ENCODE measurements around the gene LYRM7. TPM values are rescaled to one million over a fixed set of nuclear protein-coding genes. Genes with fewer than 3 reads are reported as not detected.
"Not testable (repeated sequence)": the region's sequence is repeated elsewhere in the genome, so short reads cannot be mapped to it uniquely, and the experiment has no call there.

LYRM7 gene
- total RNA-seq, 2 experiments from 2014 or later = 11.0 to 12.0 TPM

- H3K27me3 Mint-ChIP-seq = no peaks in the 10 kb centered on the region
- H3K9me3 Mint-ChIP-seq = no peaks in the 10 kb centered on the region
- no peak overlapping the region for H3K27ac Mint-ChIP-seq
- H3K36me3 Mint-ChIP-seq (ENCODE audit: low read depth) = peaks cover 24% of the 10 kb centered on the region
- peaks cover 10% of the 10 kb centered on the region for H3K4me1 Mint-ChIP-seq
- POLR2A ChIA-PET = no interaction called here
- CTCF ChIA-PET = interaction anchor here (0.6 to 2.0 kb wide), 2 partner anchors 9 to 38 kb away, joined by 3 to 5 read pairs; no protein-coding TSS in a partner anchor
- no peak for DNase-seq
- H3K4me3 Mint-ChIP-seq = no peak overlapping the region
Observed at GRCh38 chr5:131186561-131187256, 16.0 kb downstream of the LYRM7 start.

DNA sequence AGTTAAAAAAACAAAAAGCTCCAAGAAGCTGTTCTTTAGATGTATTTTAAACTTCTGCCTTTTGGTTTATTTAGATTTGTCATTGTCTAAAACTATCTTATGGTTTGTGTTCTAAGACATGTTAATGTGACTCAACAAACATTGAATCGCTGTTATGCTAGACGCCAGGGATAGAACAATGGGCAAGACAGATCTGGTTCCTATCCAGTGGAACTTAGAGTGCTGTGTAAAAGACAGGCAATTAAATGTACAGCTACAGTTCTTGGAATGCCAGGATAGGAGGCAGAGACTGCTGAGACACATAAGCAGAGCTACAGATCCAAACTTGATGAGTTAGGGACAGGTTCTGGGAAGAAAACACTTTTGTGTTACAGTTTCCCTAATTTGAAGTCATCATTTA is 22.4 kb downstream of the LYRM7 start:
- peaks cover 3% of the 10 kb centered on the region for H3K4me1 Mint-ChIP-seq
- ChIA-PET POLR2A (no interaction called here), CTCF (interaction anchor here (0.6 kb wide), 1 partner anchor 108 kb away, joined by 3 read pairs; no protein-coding TSS in a partner anchor)
- no peak overlapping the region for H3K27ac Mint-ChIP-seq
- H3K9me3 Mint-ChIP-seq = no peaks in the 10 kb centered on the region
- peaks cover 16% of the 10 kb centered on the region for H3K36me3 Mint-ChIP-seq (ENCODE audit: low read depth)
- H3K27me3 Mint-ChIP-seq = no peaks in the 10 kb centered on the region
- H3K4me3 Mint-ChIP-seq = no peak overlapping the region
- DNase-seq = no peak

DNA sequence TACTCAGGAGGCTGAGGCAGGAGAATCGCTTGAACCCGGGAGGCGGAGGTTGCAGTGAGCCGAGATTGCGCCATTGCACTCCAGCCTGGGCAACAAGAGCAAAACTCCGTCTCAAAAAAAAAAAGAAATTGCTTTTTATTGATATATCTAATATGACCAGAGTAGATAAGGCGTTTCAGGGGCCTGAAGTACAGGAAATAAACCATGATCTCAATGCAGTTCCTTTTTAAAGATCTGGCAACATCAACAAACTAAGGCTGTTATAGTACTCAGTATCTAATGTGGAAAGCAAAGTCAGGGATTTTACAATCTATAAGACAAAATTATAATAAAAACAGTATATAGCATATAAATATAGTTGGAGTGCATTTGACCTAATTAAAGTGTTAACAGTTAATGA is 23.2 kb downstream of the LYRM7 start:
- H3K4me1 Mint-ChIP-seq, POLR2A ChIA-PET, H3K27me3 Mint-ChIP-seq, DNase-seq, H3K27ac Mint-ChIP-seq, H3K4me3 Mint-ChIP-seq, H3K9me3 Mint-ChIP-seq, CTCF ChIA-PET: not testable (repeated sequence)
- peaks cover 13% of the 10 kb centered on the region for H3K36me3 Mint-ChIP-seq (ENCODE audit: low read depth)

GRCh38 chr5:131194725-131195124 is 24.0 kb downstream of the LYRM7 start:
- no peak overlapping the region for H3K27ac Mint-ChIP-seq
- no peak for DNase-seq
- peaks cover 3% of the 10 kb centered on the region for H3K4me1 Mint-ChIP-seq
- H3K4me3 Mint-ChIP-seq = no peak overlapping the region
- POLR2A ChIA-PET = no interaction called here
- H3K36me3 Mint-ChIP-seq (ENCODE audit: low read depth) = peaks cover 8% of the 10 kb centered on the region
- no peaks in the 10 kb centered on the region for H3K9me3 Mint-ChIP-seq
- CTCF ChIA-PET = interaction anchor here (0.6 to 2.2 kb wide), 2 partner anchors 9 to 136 kb away, joined by 3 to 5 read pairs; no protein-coding TSS in a partner anchor
- H3K27me3 Mint-ChIP-seq = no peaks in the 10 kb centered on the region

- H3K9me3 Mint-ChIP-seq = no peaks in the 10 kb centered on the region
- ChIA-PET CTCF (interaction anchor here (0.8 to 2.2 kb wide), 2 partner anchors 10 to 14 kb away, joined by 4 to 5 read pairs; no protein-coding TSS in a partner anchor), POLR2A (no interaction called here)
- H3K4me1 Mint-ChIP-seq = peaks cover 3% of the 10 kb centered on the region
- H3K36me3 Mint-ChIP-seq (ENCODE audit: low read depth) = peaks cover 11% of the 10 kb centered on the region
- no peaks in the 10 kb centered on the region for H3K27me3 Mint-ChIP-seq
- no peak for DNase-seq
- no peak overlapping the region for H3K4me3 Mint-ChIP-seq
- no peak overlapping the region for H3K27ac Mint-ChIP-seq
Observed at GRCh38 chr5:131195696-131196095, 25.0 kb downstream of the LYRM7 start.

GRCh38 chr5:131196331-131196730 is 25.6 kb downstream of the LYRM7 start:
- Mint-ChIP-seq H3K27me3 (no peaks in the 10 kb centered on the region), H3K4me1 (peaks cover 3% of the 10 kb centered on the region), H3K4me3 (no peak overlapping the region), H3K27ac (no peak overlapping the region), H3K9me3 (no peaks in the 10 kb centered on the region), H3K36me3 (ENCODE audit: low read depth) (peaks cover 11% of the 10 kb centered on the region)
- no peak for DNase-seq
- ChIA-PET POLR2A (no interaction called here), CTCF (interaction anchor here (2.2 kb wide), 1 partner anchor 11 kb away, joined by 5 read pairs; no protein-coding TSS in a partner anchor)

GRCh38 chr5:131198625-131199024 is 27.9 kb downstream of the LYRM7 start:
- H3K4me1 Mint-ChIP-seq = no peaks in the 10 kb centered on the region
- DNase-seq = no peak
- ChIA-PET CTCF (interaction anchor here (0.6 to 2.2 kb wide), 3 partner anchors 15 to 55 kb away, joined by 3 to 7 read pairs (median 3); no protein-coding TSS in a partner anchor), POLR2A (interaction anchor here (0.6 kb wide), 2 partner anchors 43 to 74 kb away, joined by 3 read pairs; no protein-coding TSS in a partner anchor)
- H3K4me3 Mint-ChIP-seq = no peak overlapping the region
- H3K27me3 Mint-ChIP-seq = no peaks in the 10 kb centered on the region
- peaks cover 8% of the 10 kb centered on the region for H3K36me3 Mint-ChIP-seq (ENCODE audit: low read depth)
- no peaks in the 10 kb centered on the region for H3K9me3 Mint-ChIP-seq
- H3K27ac Mint-ChIP-seq = no peak overlapping the region

GRCh38 chr5:131200560-131200959 is 29.8 kb downstream of the LYRM7 start:
- H3K27ac Mint-ChIP-seq = no peak overlapping the region
- no peaks in the 10 kb centered on the region for H3K9me3 Mint-ChIP-seq
- no peak overlapping the region for H3K4me3 Mint-ChIP-seq
- H3K27me3 Mint-ChIP-seq = no peaks in the 10 kb centered on the region
- no peaks in the 10 kb centered on the region for H3K4me1 Mint-ChIP-seq
- POLR2A ChIA-PET = no interaction called here
- CTCF ChIA-PET = interaction anchor here (1.2 to 1.4 kb wide), 2 partner anchors 9 to 12 kb away, joined by 3 to 5 read pairs; no protein-coding TSS in a partner anchor
- no peak for DNase-seq
- peaks cover 8% of the 10 kb centered on the region for H3K36me3 Mint-ChIP-seq (ENCODE audit: low read depth)

DNA sequence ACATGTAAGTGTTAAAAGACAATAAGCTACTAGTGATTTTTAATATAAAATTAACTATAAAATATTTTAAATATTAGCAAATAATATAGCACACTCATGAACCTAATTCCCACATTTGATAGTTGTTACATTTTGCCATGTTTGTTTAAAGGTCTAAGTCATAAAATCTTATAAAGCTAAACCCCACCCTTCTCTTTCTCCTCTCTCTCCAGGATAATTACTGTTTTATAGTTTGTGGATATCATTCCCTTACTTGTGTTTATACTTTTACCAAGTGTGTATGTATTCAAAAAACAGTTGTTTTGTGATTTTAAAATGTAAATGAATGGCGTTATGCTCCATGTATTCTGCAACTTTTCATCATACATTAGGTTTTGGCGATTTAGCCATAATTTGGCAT is 34.2 kb downstream of the LYRM7 start:
- no peak for DNase-seq
- ChIA-PET POLR2A (no interaction called here), CTCF (interaction anchor here (0.6 to 0.7 kb wide), 2 partner anchors 15 to 19 kb away, joined by 3 to 6 read pairs; no protein-coding TSS in a partner anchor)
- peaks cover 5% of the 10 kb centered on the region for H3K36me3 Mint-ChIP-seq (ENCODE audit: low read depth)
- peaks cover 23% of the 10 kb centered on the region for H3K4me1 Mint-ChIP-seq
- H3K27ac Mint-ChIP-seq = no peak overlapping the region
- no peaks in the 10 kb centered on the region for H3K9me3 Mint-ChIP-seq
- H3K27me3 Mint-ChIP-seq = no peaks in the 10 kb centered on the region
- no peak overlapping the region for H3K4me3 Mint-ChIP-seq

DNA sequence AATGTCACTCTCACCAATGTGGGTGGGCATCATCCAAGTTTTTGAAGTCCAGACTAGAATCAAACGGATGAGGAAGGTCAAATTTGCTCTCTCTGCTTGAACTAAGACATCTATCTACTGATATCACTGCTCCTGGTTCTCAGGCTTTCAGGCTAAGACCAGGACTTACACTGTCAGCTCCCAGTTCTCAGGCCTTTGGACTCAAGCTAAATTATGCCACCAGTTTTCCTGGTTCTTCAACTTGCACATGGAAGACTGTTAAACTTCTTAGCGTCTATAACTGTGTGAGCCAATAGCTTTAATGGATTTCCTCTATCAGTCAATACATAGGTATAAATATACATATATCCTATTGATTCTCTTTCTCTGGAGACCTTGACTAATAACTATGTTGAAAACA is 35.3 kb downstream of the LYRM7 start:
- Mint-ChIP-seq H3K27ac (no peak overlapping the region), H3K9me3 (no peaks in the 10 kb centered on the region), H3K4me3 (no peak overlapping the region), H3K36me3 (ENCODE audit: low read depth) (peaks cover 5% of the 10 kb centered on the region), H3K4me1 (peaks cover 34% of the 10 kb centered on the region), H3K27me3 (no peaks in the 10 kb centered on the region)
- CTCF ChIA-PET = interaction anchor here (1.0 to 1.5 kb wide), 3 partner anchors 10 to 59 kb away, joined by 3 to 5 read pairs (median 5); no protein-coding TSS in a partner anchor
- DNase-seq = no peak
- POLR2A ChIA-PET = no interaction called here

GRCh38 chr5:131206772-131207171 is 36.0 kb downstream of the LYRM7 start:
- peaks cover 5% of the 10 kb centered on the region for H3K36me3 Mint-ChIP-seq (ENCODE audit: low read depth)
- H3K27ac Mint-ChIP-seq = no peak overlapping the region
- H3K4me1 Mint-ChIP-seq = peaks cover 37% of the 10 kb centered on the region
- ChIA-PET POLR2A (no interaction called here), CTCF (interaction anchor here (1.0 to 1.5 kb wide), 3 partner anchors 9 to 58 kb away, joined by 3 to 5 read pairs (median 5); no protein-coding TSS in a partner anchor)
- no peak for DNase-seq
- no peak overlapping the region for H3K4me3 Mint-ChIP-seq
- H3K9me3 Mint-ChIP-seq = no peaks in the 10 kb centered on the region
- no peaks in the 10 kb centered on the region for H3K27me3 Mint-ChIP-seq

GRCh38 chr5:131209175-131209505 is 38.4 kb downstream of the LYRM7 start:
- ChIA-PET POLR2A (interaction anchor here (0.8 to 1.3 kb wide), 2 partner anchors 46 to 173 kb away, joined by 3 to 6 read pairs; no protein-coding TSS in a partner anchor), CTCF (interaction anchor here (0.6 to 1.0 kb wide), 5 partner anchors 9 to 1730 kb away, joined by 3 to 4 read pairs (median 3); no protein-coding TSS in a partner anchor)
- H3K27ac Mint-ChIP-seq = peak overlapping the region; percentile 97
- peaks cover 46% of the 10 kb centered on the region for H3K4me1 Mint-ChIP-seq
- peak overlapping the region; percentile 66 for H3K4me3 Mint-ChIP-seq
- no peak for DNase-seq
- no peaks in the 10 kb centered on the region for H3K27me3 Mint-ChIP-seq
- peaks cover 12% of the 10 kb centered on the region for H3K36me3 Mint-ChIP-seq (ENCODE audit: low read depth)
- H3K9me3 Mint-ChIP-seq = no peaks in the 10 kb centered on the region

DNA sequence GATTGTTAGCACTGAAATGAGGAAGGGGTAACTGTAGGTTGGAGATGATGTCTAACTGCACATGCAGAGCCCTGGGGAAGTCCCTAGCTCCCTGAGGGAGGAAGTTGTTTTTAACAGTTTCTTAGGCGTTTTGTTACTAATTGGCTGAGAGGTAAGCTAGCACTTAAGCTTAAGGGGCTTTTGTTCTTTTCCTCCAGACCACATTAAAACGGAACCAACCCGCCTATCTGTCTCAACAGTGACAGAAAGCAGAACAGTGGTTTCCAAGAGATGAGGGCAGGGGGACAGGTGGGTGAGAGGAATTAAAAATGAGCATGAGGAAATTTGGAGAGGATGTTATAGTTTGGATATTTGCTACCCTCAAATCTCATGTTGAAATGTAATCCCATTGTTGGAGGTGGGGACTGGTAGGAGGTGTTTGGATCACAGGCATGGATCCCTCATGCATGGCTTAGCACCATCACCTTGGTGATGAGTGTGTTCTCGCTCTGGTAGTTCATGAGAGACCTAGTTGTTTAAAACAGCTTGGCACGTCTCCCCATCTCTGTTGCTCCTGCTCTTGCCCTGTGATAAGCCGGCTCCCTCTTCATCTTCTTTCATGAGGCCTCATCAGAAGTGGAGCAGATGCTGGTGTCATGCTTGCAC is 38.9 kb downstream of the LYRM7 start:
- ChIA-PET POLR2A (interaction anchor here (0.8 to 1.3 kb wide), 2 partner anchors 45 to 172 kb away, joined by 3 to 6 read pairs; no protein-coding TSS in a partner anchor), CTCF (interaction anchor here (0.6 to 1.0 kb wide), 4 partner anchors 10 to 1730 kb away, joined by 3 to 4 read pairs (median 3); no protein-coding TSS in a partner anchor)
- peak overlapping the region; percentile 66 for H3K4me3 Mint-ChIP-seq
- H3K27me3 Mint-ChIP-seq = no peaks in the 10 kb centered on the region
- DNase-seq = peak; percentile 65
- H3K27ac Mint-ChIP-seq = peak overlapping the region; percentile 97
- H3K4me1 Mint-ChIP-seq = peaks cover 50% of the 10 kb centered on the region
- H3K9me3 Mint-ChIP-seq = no peaks in the 10 kb centered on the region
- H3K36me3 Mint-ChIP-seq (ENCODE audit: low read depth) = peaks cover 12% of the 10 kb centered on the region

Measured in activated CD4-positive, alpha-beta T cell treated with anti-CD3 and anti-CD28 coated beads, Interleukin-2, amount 10 ng/mL, durations not matched to agents 7 days and 5 days (primary cell).